ENCODE results near the gene AK8.

GRCh38 chr9:132814937-132815336 lies 63.1 kb downstream of the AK8 start:
- TF ChIP-seq EP300 (IDR thresholded peaks at IDR 0.05): no peak
- TF ChIP-seq, protein P1, sequence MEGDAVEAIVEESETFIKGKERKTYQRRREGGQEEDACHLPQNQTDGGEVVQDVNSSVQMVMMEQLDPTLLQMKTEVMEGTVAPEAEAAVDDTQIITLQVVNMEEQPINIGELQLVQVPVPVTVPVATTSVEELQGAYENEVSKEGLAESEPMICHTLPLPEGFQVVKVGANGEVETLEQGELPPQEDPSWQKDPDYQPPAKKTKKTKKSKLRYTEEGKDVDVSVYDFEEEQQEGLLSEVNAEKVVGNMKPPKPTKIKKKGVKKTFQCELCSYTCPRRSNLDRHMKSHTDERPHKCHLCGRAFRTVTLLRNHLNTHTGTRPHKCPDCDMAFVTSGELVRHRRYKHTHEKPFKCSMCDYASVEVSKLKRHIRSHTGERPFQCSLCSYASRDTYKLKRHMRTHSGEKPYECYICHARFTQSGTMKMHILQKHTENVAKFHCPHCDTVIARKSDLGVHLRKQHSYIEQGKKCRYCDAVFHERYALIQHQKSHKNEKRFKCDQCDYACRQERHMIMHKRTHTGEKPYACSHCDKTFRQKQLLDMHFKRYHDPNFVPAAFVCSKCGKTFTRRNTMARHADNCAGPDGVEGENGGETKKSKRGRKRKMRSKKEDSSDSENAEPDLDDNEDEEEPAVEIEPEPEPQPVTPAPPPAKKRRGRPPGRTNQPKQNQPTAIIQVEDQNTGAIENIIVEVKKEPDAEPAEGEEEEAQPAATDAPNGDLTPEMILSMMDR (IDR thresholded peaks at IDR 0.05): no peak

Measured in ovary (tissue), 3 donors.